ENCODE data around the gene PSTPIP1.

DNA sequence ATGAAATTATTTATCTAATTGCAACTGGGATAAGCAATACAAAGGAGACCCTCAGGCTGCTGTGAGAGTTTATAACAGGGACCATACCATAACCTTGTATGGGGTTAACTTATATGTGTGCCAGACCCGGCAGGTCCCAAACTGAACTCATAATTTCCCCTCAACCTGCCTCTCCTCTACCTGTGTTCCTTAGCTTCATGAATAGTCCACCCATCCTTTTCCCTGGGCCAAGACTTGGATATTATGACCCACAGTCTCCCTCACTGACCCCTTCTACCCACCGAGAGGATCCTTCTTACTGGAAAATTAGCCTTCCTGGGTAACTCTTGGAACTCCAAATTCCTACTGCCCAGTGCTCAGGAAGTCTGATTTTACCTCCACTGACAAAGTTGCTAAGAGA, 79.4 kb downstream of the PSTPIP1 start:
- TF ChIP-seq BHLHE40 (IDR thresholded peaks at IDR 0.05; ENCODE audit: low read depth, low read length): no peak
- TF ChIP-seq, protein P1, sequence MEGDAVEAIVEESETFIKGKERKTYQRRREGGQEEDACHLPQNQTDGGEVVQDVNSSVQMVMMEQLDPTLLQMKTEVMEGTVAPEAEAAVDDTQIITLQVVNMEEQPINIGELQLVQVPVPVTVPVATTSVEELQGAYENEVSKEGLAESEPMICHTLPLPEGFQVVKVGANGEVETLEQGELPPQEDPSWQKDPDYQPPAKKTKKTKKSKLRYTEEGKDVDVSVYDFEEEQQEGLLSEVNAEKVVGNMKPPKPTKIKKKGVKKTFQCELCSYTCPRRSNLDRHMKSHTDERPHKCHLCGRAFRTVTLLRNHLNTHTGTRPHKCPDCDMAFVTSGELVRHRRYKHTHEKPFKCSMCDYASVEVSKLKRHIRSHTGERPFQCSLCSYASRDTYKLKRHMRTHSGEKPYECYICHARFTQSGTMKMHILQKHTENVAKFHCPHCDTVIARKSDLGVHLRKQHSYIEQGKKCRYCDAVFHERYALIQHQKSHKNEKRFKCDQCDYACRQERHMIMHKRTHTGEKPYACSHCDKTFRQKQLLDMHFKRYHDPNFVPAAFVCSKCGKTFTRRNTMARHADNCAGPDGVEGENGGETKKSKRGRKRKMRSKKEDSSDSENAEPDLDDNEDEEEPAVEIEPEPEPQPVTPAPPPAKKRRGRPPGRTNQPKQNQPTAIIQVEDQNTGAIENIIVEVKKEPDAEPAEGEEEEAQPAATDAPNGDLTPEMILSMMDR (IDR thresholded peaks at IDR 0.05): no peak
